K562 (cell line): ENCODE results near the gene DAB2IP.

Experiments used
- GTF2F1 ChIP-seq: IDR thresholded peaks from 2 replicates; pipeline ENCODE4 v1.6.1; 2011; ENCODE audit warnings: low read depth, low read length, improper control_type of control experiment
- TF ChIP-seq, protein P1 (sequence below), 3 experiments: IDR thresholded peaks in 2 of 3; conservative IDR thresholded peaks in 1 of 3; 2 replicates each; pipeline ENCODE4 v1.5.1; 2011 to 2012; ENCODE audit warnings: low read length in 3 of 3, mild to moderate bottlenecking in 3 of 3, control low read depth in 2 of 3, improper control_type of control experiment in 1 of 3, inconsistent platforms in 1 of 3, low read depth in 1 of 3, mixed read lengths in 1 of 3, moderate library complexity in 1 of 3; ENCODE audit not compliant: insufficient read depth in 2 of 3
- TF ChIP-seq, protein P2 (sequence below): fragments of 250-450 bp; sonication (Bioruptor Pico); IDR thresholded peaks from 2 replicates; pipeline ENCODE4 v1.5.0; 2020; ENCODE audit warnings: mild to moderate bottlenecking, borderline replicate concordance

DNA sequence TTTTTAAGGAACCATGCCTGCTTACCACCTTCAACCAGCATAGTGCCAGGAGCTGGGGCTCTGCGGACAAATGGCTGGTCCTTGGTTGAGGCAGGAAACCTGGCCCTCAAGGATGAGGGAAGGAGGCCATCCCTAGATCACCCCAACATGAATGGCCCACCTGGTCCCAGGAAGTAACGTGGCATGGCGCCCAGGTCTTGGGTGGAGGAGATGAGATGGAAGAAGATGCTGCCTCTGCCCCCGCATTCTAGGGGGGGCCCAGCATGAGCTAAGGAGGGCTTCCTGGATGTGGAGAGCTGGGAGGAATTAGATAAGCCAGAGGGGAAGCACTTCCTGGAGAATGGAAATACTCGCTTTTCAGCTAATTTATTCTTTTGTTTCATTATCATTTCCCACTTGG is 95.0 kb downstream of the DAB2IP start:
- TF ChIP-seq, protein P1, sequence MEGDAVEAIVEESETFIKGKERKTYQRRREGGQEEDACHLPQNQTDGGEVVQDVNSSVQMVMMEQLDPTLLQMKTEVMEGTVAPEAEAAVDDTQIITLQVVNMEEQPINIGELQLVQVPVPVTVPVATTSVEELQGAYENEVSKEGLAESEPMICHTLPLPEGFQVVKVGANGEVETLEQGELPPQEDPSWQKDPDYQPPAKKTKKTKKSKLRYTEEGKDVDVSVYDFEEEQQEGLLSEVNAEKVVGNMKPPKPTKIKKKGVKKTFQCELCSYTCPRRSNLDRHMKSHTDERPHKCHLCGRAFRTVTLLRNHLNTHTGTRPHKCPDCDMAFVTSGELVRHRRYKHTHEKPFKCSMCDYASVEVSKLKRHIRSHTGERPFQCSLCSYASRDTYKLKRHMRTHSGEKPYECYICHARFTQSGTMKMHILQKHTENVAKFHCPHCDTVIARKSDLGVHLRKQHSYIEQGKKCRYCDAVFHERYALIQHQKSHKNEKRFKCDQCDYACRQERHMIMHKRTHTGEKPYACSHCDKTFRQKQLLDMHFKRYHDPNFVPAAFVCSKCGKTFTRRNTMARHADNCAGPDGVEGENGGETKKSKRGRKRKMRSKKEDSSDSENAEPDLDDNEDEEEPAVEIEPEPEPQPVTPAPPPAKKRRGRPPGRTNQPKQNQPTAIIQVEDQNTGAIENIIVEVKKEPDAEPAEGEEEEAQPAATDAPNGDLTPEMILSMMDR (IDR thresholded peaks at IDR 0.05 in 2 of 3, conservative IDR thresholded peaks at IDR 0.05 in 1 of 3; ENCODE audit: insufficient read depth in 2 of 3, low read depth in 1 of 3, low read length in 3 of 3): no peak
- no peak for TF ChIP-seq GTF2F1
- TF ChIP-seq, protein P2, sequence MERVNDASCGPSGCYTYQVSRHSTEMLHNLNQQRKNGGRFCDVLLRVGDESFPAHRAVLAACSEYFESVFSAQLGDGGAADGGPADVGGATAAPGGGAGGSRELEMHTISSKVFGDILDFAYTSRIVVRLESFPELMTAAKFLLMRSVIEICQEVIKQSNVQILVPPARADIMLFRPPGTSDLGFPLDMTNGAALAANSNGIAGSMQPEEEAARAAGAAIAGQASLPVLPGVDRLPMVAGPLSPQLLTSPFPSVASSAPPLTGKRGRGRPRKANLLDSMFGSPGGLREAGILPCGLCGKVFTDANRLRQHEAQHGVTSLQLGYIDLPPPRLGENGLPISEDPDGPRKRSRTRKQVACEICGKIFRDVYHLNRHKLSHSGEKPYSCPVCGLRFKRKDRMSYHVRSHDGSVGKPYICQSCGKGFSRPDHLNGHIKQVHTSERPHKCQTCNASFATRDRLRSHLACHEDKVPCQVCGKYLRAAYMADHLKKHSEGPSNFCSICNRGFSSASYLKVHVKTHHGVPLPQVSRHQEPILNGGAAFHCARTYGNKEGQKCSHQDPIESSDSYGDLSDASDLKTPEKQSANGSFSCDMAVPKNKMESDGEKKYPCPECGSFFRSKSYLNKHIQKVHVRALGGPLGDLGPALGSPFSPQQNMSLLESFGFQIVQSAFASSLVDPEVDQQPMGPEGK (CRISPR knock-in tag): no peak
